Keratinocyte (primary cell): ENCODE measurements around the gene ENPP4. TPM values are rescaled to one million over a fixed set of nuclear protein-coding genes. Genes with fewer than 3 reads are reported as not detected.
"Not testable (repeated sequence)": the region's sequence is repeated elsewhere in the genome, so short reads cannot be mapped to it uniquely, and the experiment has no call there.

Source experiments
- DNase-seq: peaks from one replicate; pipeline ENCODE4 v3.0.0-alpha.2; 2011; ENCODE audit warnings: low read depth, missing footprints, low spot score
- FAIRE-seq: peaks from 2 replicates; lab custom pipeline; 2011; peaks lifted over from hg19 to GRCh38; lab: Jason Lieb, UNC
- H2AFZ ChIP-seq: 2 replicates; pipeline ENCODE4 v1.6.0; 2012; ENCODE audit warnings: low read length, control low read depth, inconsistent platforms; ENCODE audit not compliant: control insufficient read depth
- H3K27ac ChIP-seq: 2 replicates; pipeline ENCODE4 v1.5.1; 2011; ENCODE audit warnings: low read length; ENCODE audit not compliant: control insufficient read depth, insufficient read depth
- H3K27me3 ChIP-seq: 3 replicates; pipeline ENCODE4 v1.6.0; 2011; ENCODE audit warnings: low read length; ENCODE audit not compliant: control insufficient read depth, insufficient read depth; ENCODE audit errors: extremely low read depth
- H3K36me3 ChIP-seq, 2 experiments: 2 replicates in 1 of 2; 3 replicates in 1 of 2; pipeline ENCODE4 v1.5.1; 2011; ENCODE audit warnings: low read length in 2 of 2, mild to moderate bottlenecking in 1 of 2; ENCODE audit not compliant: control insufficient read depth in 2 of 2, insufficient read depth in 2 of 2; ENCODE audit errors: extremely low read depth in 1 of 2
- H3K4me1 ChIP-seq: 3 replicates; pipeline ENCODE4 v1.5.1; 2011; ENCODE audit warnings: low read length; ENCODE audit not compliant: control insufficient read depth, insufficient read depth; ENCODE audit errors: extremely low read depth
- H3K4me2 ChIP-seq: 3 replicates; pipeline ENCODE4 v1.6.0; 2011; ENCODE audit warnings: low read depth, low read length; ENCODE audit not compliant: control insufficient read depth, insufficient read depth; ENCODE audit errors: extremely low read depth
- H3K4me3 ChIP-seq, 3 experiments: fragments of 200-600 bp in 1 of 3; sonication (generic) in 1 of 3; 2 replicates in 2 of 3; 3 replicates in 1 of 3; pipeline ENCODE4 v1.5.1; 2011 to 2016; ENCODE audit warnings: low read length in 3 of 3, mild to moderate bottlenecking in 3 of 3, control low read depth in 2 of 3, inconsistent platforms in 1 of 3, low read depth in 1 of 3, mixed read lengths in 1 of 3, mixed run types in 1 of 3, moderate library complexity in 1 of 3; ENCODE audit not compliant: control insufficient read depth in 2 of 3, insufficient read depth in 2 of 3; ENCODE audit errors: extremely low read depth in 1 of 3
- H3K79me2 ChIP-seq: 2 replicates; pipeline ENCODE4 v1.6.0; 2012; ENCODE audit warnings: low read length; ENCODE audit not compliant: control insufficient read depth, insufficient read depth
- H3K9ac ChIP-seq: 3 replicates; pipeline ENCODE4 v1.6.0; 2011; ENCODE audit warnings: low read length; ENCODE audit not compliant: control insufficient read depth, insufficient read depth; ENCODE audit errors: extremely low read depth
- H3K9me1 ChIP-seq: 3 replicates; pipeline ENCODE4 v1.6.0; 2011; ENCODE audit warnings: low read length; ENCODE audit not compliant: control insufficient read depth, insufficient read depth; ENCODE audit errors: extremely low read depth
- H3K9me3 ChIP-seq: 2 replicates; pipeline ENCODE4 v1.5.1; 2012; ENCODE audit warnings: low read depth, low read length; ENCODE audit not compliant: control insufficient read depth
- H4K20me1 ChIP-seq: 3 replicates; pipeline ENCODE4 v1.6.0; 2011; ENCODE audit warnings: low read length; ENCODE audit not compliant: control insufficient read depth, insufficient read depth; ENCODE audit errors: extremely low read depth
- CTCF ChIP-seq, 3 experiments: IDR thresholded peaks in 1 of 3; conservative IDR thresholded peaks in 1 of 3; optimal IDR thresholded peaks in 1 of 3; 2 replicates in 2 of 3; 3 replicates in 1 of 3; pipeline versions ENCODE3 to v1.5.1; 2011; ENCODE audit warnings: low read length in 3 of 3, mild to moderate bottlenecking in 3 of 3, moderate library complexity in 2 of 3, control low read depth in 1 of 3, inconsistent platforms in 1 of 3; ENCODE audit not compliant: insufficient read depth in 2 of 3; ENCODE audit errors: extremely low read depth in 1 of 3
- EZH2 ChIP-seq: IDR thresholded peaks from one replicate; pipeline ENCODE4 v1.6.1; 2012; ENCODE audit warnings: inconsistent platforms, mild to moderate bottlenecking, low read length, moderate library complexity
- dilution Hi-C: fragments of 300-500 bp; cut with MboI; formaldehyde crosslinking; loops from one replicate; pipeline ENCODE4 v1.7.0; 2020; ENCODE audit warnings: low sequenced_read_pairs; ENCODE audit not compliant: extremely low pct_ligation_motif_present
- polyA minus RNA-seq, 3 experiments: library from RNA; depleted of rRNA, polyadenylated mRNA; stranded (reverse); fragments of >200 nt; gene quantifications; 1 replicate in 1 of 3; 2 replicates in 1 of 3; 3 replicates in 1 of 3; pipeline ENCODE4 v1.2.3, GENCODE V29; 2011
- polyA plus RNA-seq, 5 experiments: library from polyadenylated mRNA; depleted of rRNA in 3 of 5; stranded (reverse) in 3 of 5; stranded (forward) in 1 of 5; unstranded in 1 of 5; fragments of >200 nt; gene quantifications; 1 replicate in 1 of 5; 2 replicates in 3 of 5; 3 replicates in 1 of 5; pipeline versions ENCODE4 v1.2.1 to v1.2.3, GENCODE V29; 2011 to 2012; ENCODE audit warnings: missing spikeins in 2 of 5, low read depth in 1 of 5, low replicate concordance in 1 of 5

The ENPP4 gene, protein sequence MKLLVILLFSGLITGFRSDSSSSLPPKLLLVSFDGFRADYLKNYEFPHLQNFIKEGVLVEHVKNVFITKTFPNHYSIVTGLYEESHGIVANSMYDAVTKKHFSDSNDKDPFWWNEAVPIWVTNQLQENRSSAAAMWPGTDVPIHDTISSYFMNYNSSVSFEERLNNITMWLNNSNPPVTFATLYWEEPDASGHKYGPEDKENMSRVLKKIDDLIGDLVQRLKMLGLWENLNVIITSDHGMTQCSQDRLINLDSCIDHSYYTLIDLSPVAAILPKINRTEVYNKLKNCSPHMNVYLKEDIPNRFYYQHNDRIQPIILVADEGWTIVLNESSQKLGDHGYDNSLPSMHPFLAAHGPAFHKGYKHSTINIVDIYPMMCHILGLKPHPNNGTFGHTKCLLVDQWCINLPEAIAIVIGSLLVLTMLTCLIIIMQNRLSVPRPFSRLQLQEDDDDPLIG
- polyA plus RNA-seq, result 0.01 TPM in 3 replicates
- polyA plus RNA-seq (2011; ENCODE audit: low read depth), result not detected
- polyA plus RNA-seq (2011; cell fraction: cytosol; rRNA removed), result not detected in 2 replicates
- polyA plus RNA-seq (2011; cell fraction: nucleus; rRNA removed), result 0.03 and 0.05 TPM in 2 replicates
- not detected in 2 replicates for polyA plus RNA-seq (2012; ENCODE audit: low replicate concordance)
- not detected in 3 replicates for polyA minus RNA-seq
- polyA minus RNA-seq (2011; cell fraction: cytosol; rRNA and poly(A)+ RNA removed), result not detected
- polyA minus RNA-seq (2011; cell fraction: nucleus; rRNA and poly(A)+ RNA removed), result 0.11 TPM in 1 of 2 replicates, not detected in the other

- TF ChIP-seq EZH2 (no peak), CTCF (optimal IDR thresholded peaks at IDR 0.05 in 1 of 3, IDR thresholded peaks at IDR 0.05 in 1 of 3, conservative IDR thresholded peaks at IDR 0.05 in 1 of 3; ENCODE audit: extremely low read depth in 1 of 3, insufficient read depth in 2 of 3, low read length in 3 of 3) (no peak)
- Histone ChIP-seq H3K4me1 (no peaks in the 10 kb centered on the region), H3K4me3 (peak within 1 kb of the TSS in 2 of 3 experiments; percentile 22), H3K9me1 (no peaks in the 10 kb centered on the region), H3K4me2 (peak within 1 kb of the TSS; percentile 36), H3K27ac (no peak within 1 kb of the TSS), H3K36me3 (no peaks in the 10 kb centered on the region), H3K27me3 (peaks cover 18% of the 10 kb centered on the region), H3K79me2 (no peaks in the 10 kb centered on the region), H3K9me3 (no peaks in the 10 kb centered on the region), H4K20me1 (no peaks in the 10 kb centered on the region), H3K9ac (no peak within 1 kb of the TSS), H2AFZ (no peak within 1 kb of the TSS)
- FAIRE-seq (no peak), DNase-seq (no peak)
- dilution Hi-C loops, result no loop called here
Observed at GRCh38 chr6:46129629-46130511, at the start of gene ENPP4. Gene ENPP4 (plus strand): TSS chr6:46129989. CDS start chr6:46139584, 9,595 bp downstream.

GRCh38 chr6:46080111-46080510, 49.7 kb upstream of the ENPP4 start:
- DNase-seq, result no peak
- no peak overlapping the region for H3K4me2 ChIP-seq
- no peaks in the 10 kb centered on the region for H3K4me1 ChIP-seq
- H4K20me1 ChIP-seq, result no peaks in the 10 kb centered on the region
- peaks cover 3% of the 10 kb centered on the region for H3K27me3 ChIP-seq
- no peak for TF ChIP-seq CTCF (optimal IDR thresholded peaks at IDR 0.05 in 1 of 3, IDR thresholded peaks at IDR 0.05 in 1 of 3, conservative IDR thresholded peaks at IDR 0.05 in 1 of 3; ENCODE audit: extremely low read depth in 1 of 3, insufficient read depth in 2 of 3, low read length in 3 of 3)
- TF ChIP-seq EZH2, result no peak
- H3K79me2 ChIP-seq, result no peaks in the 10 kb centered on the region
- H3K9me3 ChIP-seq, result no peaks in the 10 kb centered on the region
- dilution Hi-C loops, result no loop called here
- H3K9me1 ChIP-seq, result no peaks in the 10 kb centered on the region
- no peak overlapping the region for H2AFZ ChIP-seq
- no peak overlapping the region for H3K9ac ChIP-seq
- H3K27ac ChIP-seq, result no peak overlapping the region
- FAIRE-seq, result no peak
- no peak overlapping the region for H3K4me3 ChIP-seq
- H3K36me3 ChIP-seq, result no peaks in the 10 kb centered on the region

DNA sequence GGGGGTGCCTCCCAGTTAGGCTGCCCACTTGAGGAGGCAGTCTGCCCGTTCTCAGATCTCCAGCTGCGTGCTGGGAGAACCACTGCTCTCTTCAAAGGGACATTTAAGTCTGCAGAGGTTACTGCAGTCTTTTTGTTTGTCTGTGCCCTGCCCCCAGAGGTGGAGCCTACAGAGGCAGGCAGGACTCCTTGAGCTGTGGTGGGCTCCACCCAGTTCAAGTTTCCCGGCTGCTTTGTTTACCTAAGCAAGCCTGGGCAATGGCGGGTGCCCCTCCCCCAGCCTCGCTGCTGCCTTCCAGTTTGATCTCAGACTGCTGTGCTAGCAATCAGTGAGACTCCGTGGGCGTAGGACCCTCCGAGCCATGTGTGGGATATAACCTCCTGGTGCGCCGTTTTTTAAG, 44.1 kb upstream of the ENPP4 start:
- H2AFZ ChIP-seq, H3K9ac ChIP-seq, FAIRE-seq, H3K27me3 ChIP-seq, H3K36me3 ChIP-seq, H4K20me1 ChIP-seq, H3K27ac ChIP-seq, dilution Hi-C loops, H3K4me2 ChIP-seq, H3K9me1 ChIP-seq, H3K9me3 ChIP-seq, DNase-seq, H3K79me2 ChIP-seq, H3K4me1 ChIP-seq, H3K4me3 ChIP-seq: not testable (repeated sequence)
